ENCODE results near the gene DSCAML1. TPM values are rescaled to one million over a fixed set of nuclear protein-coding genes. Genes with fewer than 3 reads are reported as not detected.
A peak's percentile ranks its signal among the peaks of the same experiment; 100 is the strongest.

Gene DSCAML1
- total RNA-seq, 4 donors from 2014 or later = 0.20 to 1.1 (median 0.36) TPM

DNA sequence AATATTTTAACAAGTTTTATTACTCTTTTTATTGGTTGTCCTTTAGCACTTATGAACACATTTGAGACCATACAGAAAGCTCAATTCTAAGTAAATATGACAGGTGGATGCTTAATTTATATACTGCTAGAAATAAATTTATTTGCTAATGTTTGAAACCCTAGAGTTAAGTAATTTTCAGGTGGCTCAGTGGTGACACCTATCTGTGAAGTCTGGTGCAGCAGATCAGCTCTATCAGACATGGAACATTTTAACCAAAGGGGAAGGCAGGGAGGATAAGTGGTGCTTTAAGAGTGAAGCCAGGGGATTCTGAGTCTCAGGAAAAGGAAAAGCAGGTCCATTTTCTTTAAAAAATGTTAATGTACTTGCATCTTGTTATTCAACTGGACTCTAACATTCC lies 175.8 kb downstream of the DSCAML1 start:
- Histone ChIP-seq H3K4me3 (no peak overlapping the region), H3K9me3 (peaks cover 0 to 18% (median 0%) of the 10 kb centered on the region in 4 donors), H3K27ac (no peak overlapping the region), H3K27me3 (no peaks in the 10 kb centered on the region), H3K4me1 (no peaks in the 10 kb centered on the region), H3K36me3 (no peaks in the 10 kb centered on the region)
- DNase-seq (ENCODE audit: low spot score in 2 of 2) = no peak
- TF ChIP-seq POLR2A (IDR thresholded peaks at IDR 0.05) (no peak), CTCF (IDR thresholded peaks at IDR 0.05) (peak in 2 of 5 experiments; percentile 7 to 25)

DNA sequence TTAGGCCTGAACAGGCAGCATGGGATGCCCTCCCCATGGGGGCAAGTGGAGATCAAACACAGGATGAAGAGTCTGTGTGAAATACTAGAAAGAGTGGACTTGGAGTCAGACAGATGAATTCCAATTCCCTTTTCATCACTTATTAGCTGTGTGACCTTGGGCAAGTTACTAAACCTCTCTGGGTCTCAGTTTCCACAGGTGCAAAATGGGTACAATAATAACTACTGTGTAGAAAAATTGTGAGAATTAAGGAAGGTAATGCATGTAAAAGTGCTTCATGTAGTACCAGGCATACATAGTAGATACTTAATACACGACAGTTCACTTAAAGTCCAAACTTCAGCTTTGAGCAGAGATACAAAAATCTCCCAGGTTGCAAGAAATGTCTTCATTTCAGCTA lies 176.4 kb downstream of the DSCAML1 start:
- no peak overlapping the region for H3K27ac ChIP-seq
- H3K4me3 ChIP-seq = no peak overlapping the region
- 89 to 97% methylated on average over 1 of the region's 1 CpG for WGBS, 2 donors
- DNase-seq (ENCODE audit: low spot score in 2 of 2) = no peak
- TF ChIP-seq POLR2A (IDR thresholded peaks at IDR 0.05) = no peak
- TF ChIP-seq EP300 (IDR thresholded peaks at IDR 0.05) = no peak
- TF ChIP-seq CTCF (IDR thresholded peaks at IDR 0.05) = no peak
- no peaks in the 10 kb centered on the region for H3K27me3 ChIP-seq
- H3K4me1 ChIP-seq = no peaks in the 10 kb centered on the region
- H3K36me3 ChIP-seq = no peaks in the 10 kb centered on the region
- peaks cover 0 to 18% (median 0%) of the 10 kb centered on the region in 4 donors for H3K9me3 ChIP-seq

- TF ChIP-seq EP300 (IDR thresholded peaks at IDR 0.05) (no peak), POLR2A (IDR thresholded peaks at IDR 0.05) (no peak), CTCF (IDR thresholded peaks at IDR 0.05) (no peak)
- H3K9me3 ChIP-seq = peaks cover 0 to 18% (median 0%) of the 10 kb centered on the region in 4 donors
- DNase-seq (ENCODE audit: low spot score in 2 of 2) = no peak
- H3K27ac ChIP-seq = no peak overlapping the region
- no peaks in the 10 kb centered on the region for H3K27me3 ChIP-seq
- no peaks in the 10 kb centered on the region for H3K4me1 ChIP-seq
- 23 to 25% methylated on average over 4 of the region's 4 CpGs for WGBS, 2 donors
- H3K4me3 ChIP-seq = no peak overlapping the region
- H3K36me3 ChIP-seq = no peaks in the 10 kb centered on the region
Measured at GRCh38 chr11:117620086-117620485, 176.9 kb downstream of the DSCAML1 start.

DNA sequence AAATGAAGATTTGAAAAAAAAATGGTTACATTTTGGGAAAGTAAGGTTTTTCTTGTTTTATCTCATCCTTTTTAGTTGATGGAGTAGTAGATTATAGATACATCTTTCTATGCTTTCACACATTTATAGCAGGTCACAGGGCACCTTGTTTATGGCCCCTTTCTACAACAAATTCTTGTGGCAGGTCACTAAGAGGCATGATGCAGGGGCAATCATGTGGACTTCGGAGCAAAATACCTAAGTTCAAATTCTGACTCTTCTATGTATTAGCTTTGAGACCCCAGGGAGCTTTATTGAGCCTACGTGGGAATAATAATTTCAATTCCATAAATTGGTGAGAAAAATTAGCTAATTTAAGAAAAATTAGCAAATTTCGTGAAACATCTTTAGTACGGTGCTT lies 177.4 kb downstream of the DSCAML1 start:
- Histone ChIP-seq H3K27ac (no peak overlapping the region), H3K4me3 (no peak overlapping the region), H3K27me3 (no peaks in the 10 kb centered on the region), H3K4me1 (no peaks in the 10 kb centered on the region), H3K9me3 (peaks cover 0 to 21% (median 0%) of the 10 kb centered on the region in 4 donors), H3K36me3 (no peaks in the 10 kb centered on the region)
- 76 to 83% methylated on average over 4 of the region's 4 CpGs for WGBS, 2 donors
- DNase-seq (ENCODE audit: low spot score in 2 of 2) = no peak
- TF ChIP-seq CTCF (IDR thresholded peaks at IDR 0.05) = no peak
- no peak for TF ChIP-seq EP300 (IDR thresholded peaks at IDR 0.05)
- TF ChIP-seq POLR2A (IDR thresholded peaks at IDR 0.05) = no peak

DNA sequence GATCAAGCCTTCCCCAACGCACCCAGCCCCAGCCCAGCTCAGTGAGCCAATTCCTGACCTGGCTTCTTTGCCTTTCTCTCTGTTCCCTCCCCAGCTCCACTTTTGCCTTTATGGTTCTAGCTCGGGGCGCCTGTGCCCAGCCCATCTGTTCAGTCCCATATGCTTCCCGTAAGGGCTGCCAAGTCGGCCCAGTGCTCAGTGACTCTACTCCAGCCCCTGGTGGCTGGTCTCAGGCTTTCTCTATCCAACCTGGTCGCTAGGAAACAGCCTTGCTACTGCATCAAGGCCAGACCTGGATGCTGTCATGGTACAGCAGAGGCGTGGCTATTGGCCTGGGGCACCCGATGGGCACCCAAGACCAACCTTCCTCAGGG lies 178.0 kb downstream of the DSCAML1 start:
- peaks cover 0 to 28% (median 0%) of the 10 kb centered on the region in 4 donors for H3K9me3 ChIP-seq

More for the DNA sequence above, 178.0 kb downstream of the DSCAML1 start:
- Histone ChIP-seq H3K36me3 (no peaks in the 10 kb centered on the region), H3K27ac (no peak overlapping the region), H3K4me3 (no peak overlapping the region), H3K27me3 (peaks cover 0 to 1% of the 10 kb centered on the region in 2 donors), H3K4me1 (no peaks in the 10 kb centered on the region)
- no peak for DNase-seq (ENCODE audit: low spot score in 2 of 2)
- no peak for TF ChIP-seq EP300 (IDR thresholded peaks at IDR 0.05)
- TF ChIP-seq POLR2A (IDR thresholded peaks at IDR 0.05) = no peak
- TF ChIP-seq CTCF (IDR thresholded peaks at IDR 0.05) = no peak
- 52 to 61% methylated on average over 8 of the region's 8 CpGs for WGBS, 2 donors

Measured in tibial nerve (tissue), 4 donors.